SK-MEL-5 (cell line): Measurements from ENCODE around the gene CASP1. TPM values are rescaled to one million over a fixed set of nuclear protein-coding genes. Genes with fewer than 3 reads are reported as not detected.
"Not testable (repeated sequence)": the region's sequence is repeated elsewhere in the genome, so short reads cannot be mapped to it uniquely, and the experiment has no call there.

ENCODE experiments used
- DNase-seq: peaks from one replicate; pipeline ENCODE4 v3.0.0-alpha.2; 2016; ENCODE audit warnings: low read depth, low spot score
- in situ Hi-C: cut with HindIII; loops from 2 replicates; pipeline ENCODE4 v1.10.0; 2016; ENCODE audit warnings: low sequenced_read_pairs, high pct_unique_total_duplicates, low pct_unique_long_range_greater_than_20kb
- polyA plus RNA-seq, 2 experiments: library from polyadenylated mRNA; depleted of rRNA; stranded (reverse); fragments of >200 nt; gene quantifications; 2 replicates each; pipeline ENCODE4 v1.2.3, GENCODE V29; 2015
- total RNA-seq: library from RNA; depleted of rRNA; stranded (reverse); fragments of >200 nt; shearing (Covaris generic); gene quantifications from 2 replicates; pipeline ENCODE4 v1.2.3, GENCODE V29; 2014; rRNA removed

CASP1 gene
- total RNA-seq, result 16.9 and 20.7 TPM in 2 replicates
- polyA plus RNA-seq (2015; cell fraction: cytosol; rRNA removed), result 5.2 and 6.0 TPM in 2 replicates
- polyA plus RNA-seq (2015; cell fraction: nucleus; rRNA removed), result 16.8 and 26.3 TPM in 2 replicates

DNA sequence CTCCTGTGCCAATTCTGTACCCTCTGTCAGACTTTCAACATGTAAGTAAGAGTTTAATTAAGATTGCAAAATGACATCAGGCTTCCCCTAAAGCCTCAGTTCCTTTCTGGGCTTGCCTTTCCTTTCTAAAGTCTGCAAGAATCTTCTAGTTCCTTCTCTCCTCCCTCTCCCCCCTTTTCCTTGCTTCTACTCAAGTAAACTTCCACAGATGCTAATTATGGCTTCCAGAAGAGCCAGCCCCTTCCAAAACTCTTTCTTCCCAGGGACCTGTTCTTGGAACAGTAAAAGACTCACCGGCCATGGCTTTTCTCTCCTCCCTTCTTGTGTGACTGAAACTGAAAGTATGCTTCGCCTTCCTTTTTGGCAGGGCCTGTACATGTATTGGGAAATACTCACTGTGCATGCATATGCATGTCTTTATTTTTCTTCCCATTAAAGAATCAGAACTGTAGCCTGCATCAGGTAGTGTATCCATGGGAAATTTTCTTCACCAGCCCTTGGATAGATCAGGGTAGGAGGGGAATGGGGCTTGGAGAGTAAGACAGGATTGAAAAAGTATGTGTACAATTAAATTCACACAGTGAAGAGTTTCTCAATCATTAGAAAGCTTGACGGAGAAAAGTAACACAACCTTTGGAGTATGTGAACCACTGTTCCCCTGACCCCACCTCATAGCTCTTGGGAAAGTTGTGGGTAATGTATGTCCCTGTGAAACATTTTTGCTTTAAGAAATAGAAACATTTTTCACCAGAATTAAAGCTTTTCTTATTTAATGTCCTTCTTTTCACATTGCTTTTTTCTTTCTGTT, at the start of gene CASP1:
Gene CASP1 (minus strand): TSS at position 332 of the 808 bp plus-strand sequence. CDS start 31 bp downstream, at position 301.
- peak; percentile 33 for DNase-seq
- in situ Hi-C loops, result no loop called here

DNA sequence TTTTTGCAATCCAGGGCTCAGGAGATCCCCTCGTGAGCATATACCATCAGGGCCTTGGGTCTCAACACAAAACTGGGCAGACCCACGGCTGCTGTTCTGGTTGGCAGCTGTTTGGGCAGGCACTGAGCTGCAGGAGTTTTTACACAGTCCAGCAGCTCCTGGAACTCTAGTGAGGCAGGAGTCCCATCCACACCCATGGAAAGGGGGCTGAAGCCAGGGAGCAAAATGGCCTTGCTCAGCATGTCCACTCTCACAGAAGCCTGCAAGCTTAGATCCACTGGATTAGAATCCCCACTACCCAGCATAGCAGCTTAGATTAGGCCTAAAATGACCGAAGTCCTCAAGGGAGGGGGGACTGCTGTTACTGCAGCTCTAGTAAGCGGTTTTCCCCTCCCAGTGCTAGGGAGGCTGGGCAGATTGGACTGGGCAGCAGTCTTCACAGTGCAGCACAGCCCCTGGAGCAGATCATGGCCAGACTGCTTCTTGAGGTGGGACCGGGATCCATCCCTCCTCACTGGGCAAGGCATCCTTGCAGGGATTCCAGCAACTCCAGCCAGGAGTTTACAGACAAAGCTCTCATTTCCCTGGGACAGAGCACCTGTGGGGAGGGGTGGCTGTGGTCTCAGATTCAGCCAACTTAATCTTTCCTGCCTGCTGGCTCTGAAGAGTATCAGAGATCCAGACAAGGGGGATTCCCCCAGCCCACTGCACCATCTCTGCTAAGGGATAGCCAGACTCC, 46.6 kb upstream of the CASP1 start:
- no peak for DNase-seq
- in situ Hi-C loops, result no loop called here

GRCh38 chr11:105080171-105080906, 45.4 kb upstream of the CASP1 start:
- in situ Hi-C loops, DNase-seq: not testable (repeated sequence)

- no peak for DNase-seq
- in situ Hi-C loops, result no loop called here
Observed at GRCh38 chr11:105078283-105078682, 43.3 kb upstream of the CASP1 start.

DNA sequence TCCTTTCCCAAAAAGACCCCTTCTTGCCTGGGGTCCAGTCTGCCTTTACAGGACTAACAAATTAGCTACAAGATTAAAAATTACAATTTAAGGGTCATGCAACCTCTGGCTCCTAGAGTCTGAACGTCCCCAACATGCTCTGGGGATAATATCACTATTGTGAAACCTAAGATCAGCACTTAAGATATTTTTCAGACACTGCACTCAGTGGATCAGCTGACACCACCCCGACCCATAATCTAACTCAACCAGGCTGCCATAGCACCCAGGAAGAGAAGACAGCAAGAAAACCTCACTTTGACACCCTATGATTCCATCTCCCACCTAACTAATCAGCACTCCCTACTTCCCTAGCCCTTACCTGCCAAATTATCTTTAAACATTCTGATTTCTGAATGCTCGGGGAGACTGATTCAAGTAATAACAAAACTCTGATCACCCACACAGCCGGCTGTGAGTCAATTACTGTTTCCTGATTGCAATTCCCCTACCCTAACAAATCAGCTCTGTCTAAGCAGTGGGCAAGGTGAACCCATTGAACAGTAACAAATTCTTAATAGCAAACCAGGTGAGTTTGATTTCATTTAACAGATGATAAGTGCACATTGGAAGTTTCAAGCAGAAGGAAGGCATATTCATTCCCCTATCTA, 42.3 kb upstream of the CASP1 start:
- not testable (repeated sequence) for DNase-seq

DNA sequence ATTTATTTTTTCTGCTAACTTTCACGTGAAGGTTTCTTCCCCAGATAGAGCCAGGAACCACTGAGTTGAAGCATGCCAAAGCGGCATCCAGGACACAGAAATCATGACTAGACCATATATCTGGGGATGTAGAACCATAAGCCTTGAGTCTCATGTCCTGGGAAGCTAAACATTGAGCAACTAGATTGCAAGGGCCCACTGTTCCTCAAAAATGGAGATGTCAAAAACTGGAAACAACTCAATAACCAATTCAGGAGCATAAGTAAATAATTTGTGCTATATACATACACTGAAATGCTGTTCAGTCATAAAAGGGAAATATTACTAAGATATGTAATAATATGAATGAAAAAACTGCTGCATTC, 39.2 kb upstream of the CASP1 start:
- in situ Hi-C loops, result no loop called here
- no peak for DNase-seq

More for the DNA sequence above, 42.3 kb upstream of the CASP1 start:
- in situ Hi-C loops, result not testable (repeated sequence)

DNA sequence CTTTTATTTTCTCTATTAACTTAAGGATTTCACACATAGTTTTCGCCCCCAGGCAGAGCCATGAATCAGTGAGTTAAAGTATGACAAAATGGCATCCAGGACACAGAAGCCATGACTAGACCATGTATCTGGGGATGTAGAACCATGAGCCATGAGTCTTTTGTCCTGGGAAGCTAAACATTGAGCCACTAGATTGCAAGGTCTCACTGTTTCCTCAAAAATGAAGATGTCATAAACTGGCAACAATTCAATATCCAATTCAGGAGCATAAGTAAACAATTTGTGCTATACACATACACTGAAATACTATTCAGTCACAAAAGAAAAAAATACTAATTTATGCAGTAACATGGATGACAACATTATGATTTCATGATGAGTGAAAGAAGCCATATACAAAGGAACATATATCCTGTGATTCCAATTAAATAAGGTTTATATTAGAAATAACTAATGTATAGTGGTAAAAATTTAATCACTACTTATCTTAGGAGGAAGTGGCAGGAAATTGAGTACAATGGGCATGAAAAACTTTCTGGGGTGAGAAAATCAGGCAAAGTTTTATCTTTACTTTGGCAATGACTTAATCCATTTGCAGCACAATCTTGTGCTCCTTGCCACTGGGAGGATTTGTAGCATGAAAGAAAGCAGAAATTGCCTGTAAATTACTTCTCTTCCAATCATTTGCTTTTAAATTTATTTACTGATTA, 38.7 kb upstream of the CASP1 start:
- in situ Hi-C loops, result no loop called here
- DNase-seq, result no peak

DNA sequence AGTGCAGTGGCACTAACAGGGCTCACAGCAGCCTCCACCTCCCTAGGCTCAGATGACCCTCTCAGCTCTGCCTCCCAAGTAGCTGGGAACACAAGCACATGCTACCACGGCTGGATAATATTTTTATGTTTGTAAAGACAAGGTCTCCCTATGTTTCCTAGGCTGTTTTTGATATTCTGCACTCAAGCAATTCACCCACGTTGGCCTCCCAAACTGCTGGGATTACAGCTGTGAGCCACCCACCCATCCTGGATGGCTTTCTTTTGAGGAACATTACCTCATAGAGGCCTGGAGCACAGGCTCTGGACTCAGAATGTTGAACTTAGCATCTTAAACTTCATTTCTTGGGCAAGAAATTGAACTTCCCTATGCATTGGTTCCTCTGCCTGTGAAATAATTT, 37.1 kb upstream of the CASP1 start:
- in situ Hi-C loops, DNase-seq: not testable (repeated sequence)

GRCh38 chr11:105071089-105071732, 36.3 kb upstream of the CASP1 start:
- DNase-seq, result no peak
- in situ Hi-C loops, result no loop called here

DNA sequence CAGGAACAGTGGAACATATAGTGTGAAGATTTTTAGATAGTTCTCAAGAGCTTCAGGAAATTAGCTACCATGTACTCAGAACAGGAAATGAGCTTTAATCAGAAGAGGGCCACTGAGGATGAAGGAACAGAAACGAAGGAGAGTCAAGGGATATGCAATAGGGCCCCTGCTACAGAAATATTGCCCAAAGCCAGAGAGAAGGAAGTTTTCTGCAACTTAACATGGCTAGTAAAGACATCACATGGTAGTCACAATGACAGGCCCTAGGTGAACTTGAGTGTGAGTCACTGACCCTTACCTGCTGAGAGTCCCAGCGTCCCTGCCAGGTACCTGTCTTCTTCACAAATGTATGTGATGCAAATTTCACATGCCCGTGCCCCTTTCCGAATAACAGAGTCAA, 35.4 kb upstream of the CASP1 start:
- DNase-seq, result no peak
- in situ Hi-C loops, result no loop called here

DNA sequence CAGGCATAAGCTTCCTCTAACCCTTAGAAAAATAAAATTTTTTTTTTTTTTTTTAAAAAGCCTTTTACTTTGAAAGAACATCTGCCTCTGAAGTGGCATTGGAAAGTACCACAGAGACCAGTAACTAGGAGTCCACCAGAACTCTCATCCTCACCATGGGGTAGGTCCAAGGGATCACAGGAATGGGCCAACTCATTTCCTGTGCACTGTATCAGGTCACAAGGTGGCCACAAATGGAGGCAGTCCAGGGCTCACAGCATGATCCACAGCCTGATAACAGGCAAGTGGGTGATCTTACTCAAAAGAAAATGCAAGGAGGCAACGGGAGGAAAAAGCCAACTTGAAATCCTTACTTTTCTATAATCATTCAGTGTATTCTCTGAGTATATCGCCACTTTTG, 34.8 kb upstream of the CASP1 start:
- DNase-seq, in situ Hi-C loops: not testable (repeated sequence)

GRCh38 chr11:105063245-105063941, 28.4 kb upstream of the CASP1 start:
- in situ Hi-C loops, DNase-seq: not testable (repeated sequence)

GRCh38 chr11:105057432-105057831, 22.5 kb upstream of the CASP1 start:
- in situ Hi-C loops, result no loop called here
- DNase-seq, result no peak

DNA sequence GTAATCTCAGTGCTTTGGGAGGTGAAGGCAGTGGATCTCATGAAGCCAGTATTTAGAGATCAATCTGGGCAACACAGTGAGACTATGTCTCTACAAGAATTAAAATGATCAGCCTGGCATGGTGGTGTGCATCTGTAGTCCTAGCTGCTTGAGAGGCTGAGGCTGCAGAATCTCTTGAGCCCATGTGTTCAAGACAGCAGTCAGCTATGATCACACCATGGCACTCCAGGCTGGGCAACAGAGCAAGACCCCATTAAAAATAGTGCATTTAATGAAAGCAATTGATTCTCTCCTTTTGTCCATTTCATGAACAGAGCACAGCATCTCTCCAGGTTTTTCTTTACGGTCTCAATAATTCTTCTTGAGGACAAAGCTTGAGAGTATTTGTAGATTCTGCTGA, 21.5 kb upstream of the CASP1 start:
- DNase-seq, result no peak
- in situ Hi-C loops, result no loop called here

- DNase-seq, result no peak
- in situ Hi-C loops, result no loop called here
Observed at GRCh38 chr11:105054723-105055493, 20.0 kb upstream of the CASP1 start.
